ENCODE data around the gene FMN1.

Gene FMN1

DNA sequence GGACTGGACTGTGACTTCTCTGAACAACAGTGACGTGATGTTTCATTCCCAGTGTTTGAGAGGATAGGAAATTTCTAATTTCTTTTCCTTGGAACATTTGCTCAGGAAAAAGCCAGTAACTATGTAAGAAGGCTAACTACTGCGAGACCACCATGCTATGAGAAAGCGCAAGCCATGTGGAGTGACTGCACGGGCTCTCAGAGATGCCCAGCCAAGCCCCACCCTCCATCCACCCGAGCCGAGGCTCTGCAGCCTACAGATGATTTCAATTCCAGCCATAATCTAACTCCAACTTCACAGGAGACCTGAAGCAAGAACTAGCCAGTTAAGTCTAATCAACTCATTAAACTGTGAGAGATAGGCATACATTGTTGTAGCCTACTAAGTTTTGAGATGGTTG, 352.4 kb downstream of the FMN1 start:
- CTCF ChIA-PET: interaction anchor here (1.5 kb wide), 1 partner anchor 114 kb away, joined by 5 read pairs; no protein-coding TSS in a partner anchor
- no peak for TF ChIP-seq CTCF (conservative IDR thresholded peaks at IDR 0.05; ENCODE audit: low read depth)
- DNase-seq (ENCODE audit: low spot score): no peak
- POLR2A ChIA-PET (ENCODE audit: low non-redundant PET): no interaction called here
- no peak overlapping the region for H3K27ac ChIP-seq

- ChIA-PET CTCF (interaction anchor here (1.5 kb wide), 1 partner anchor 115 kb away, joined by 5 read pairs; no protein-coding TSS in a partner anchor), POLR2A (ENCODE audit: low non-redundant PET) (interaction anchor here (0.6 kb wide), 1 partner anchor 150 kb away, joined by 3 read pairs; no protein-coding TSS in a partner anchor)
- no peak overlapping the region for H3K27ac ChIP-seq
- TF ChIP-seq CTCF (conservative IDR thresholded peaks at IDR 0.05; ENCODE audit: low read depth): no peak
- DNase-seq (ENCODE audit: low spot score): no peak
These were observed 353.8 kb downstream of the FMN1 start for GRCh38 chr15:32840507-32841245.

GRCh38 chr15:32838820-32839219, 355.7 kb downstream of the FMN1 start:
- POLR2A ChIA-PET (ENCODE audit: low non-redundant PET): no interaction called here

DNA sequence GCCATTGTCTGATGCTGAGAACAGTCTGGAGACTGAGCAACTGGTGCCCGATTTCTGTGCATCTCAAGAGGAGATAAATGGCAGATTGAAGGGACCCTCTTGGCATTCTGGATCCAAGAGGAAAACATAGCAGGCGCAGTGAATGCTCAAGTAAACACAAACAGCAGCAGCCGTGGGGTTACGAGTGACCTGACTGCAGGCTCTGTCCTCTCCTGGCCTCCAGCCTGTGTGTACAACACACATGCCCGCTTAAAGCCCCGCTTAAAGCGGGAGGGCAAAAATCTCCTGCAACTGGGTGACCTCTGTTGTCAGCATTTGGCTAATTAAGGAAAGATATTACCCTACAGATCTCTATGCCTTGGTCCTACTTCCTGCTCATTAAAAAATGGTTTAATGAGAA, 356.2 kb downstream of the FMN1 start:
- DNase-seq (ENCODE audit: low spot score): no peak

More at GRCh38 chr15:32838820-32839219, 355.7 kb downstream of the FMN1 start:
- DNase-seq (ENCODE audit: low spot score): no peak
- no peak overlapping the region for H3K27ac ChIP-seq
- CTCF ChIA-PET: no interaction called here
- TF ChIP-seq CTCF (conservative IDR thresholded peaks at IDR 0.05; ENCODE audit: low read depth): no peak

DNA sequence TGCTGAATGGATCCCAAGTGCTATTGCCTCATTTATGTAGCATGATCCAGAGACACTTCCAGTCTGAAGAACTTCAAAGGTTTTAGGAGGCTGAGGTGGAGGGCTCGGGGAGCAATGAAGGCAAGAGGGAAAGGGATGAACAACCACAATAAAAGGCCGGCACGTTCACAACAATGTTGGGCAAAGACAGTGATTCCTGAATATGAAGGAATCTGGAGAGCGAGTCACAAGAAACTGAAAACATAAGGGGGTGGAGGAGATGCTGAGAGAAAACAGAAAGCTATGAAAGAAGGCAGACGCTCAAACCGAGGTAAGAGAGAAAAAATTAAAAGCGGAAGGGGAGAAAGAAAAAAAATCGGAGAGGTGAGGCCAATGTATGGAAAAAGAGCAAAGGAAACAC, 356.6 kb downstream of the FMN1 start:
- H3K27ac ChIP-seq: no peak overlapping the region
- TF ChIP-seq CTCF (conservative IDR thresholded peaks at IDR 0.05; ENCODE audit: low read depth): no peak
- ChIA-PET POLR2A (ENCODE audit: low non-redundant PET) (no interaction called here), CTCF (no interaction called here)
- DNase-seq (ENCODE audit: low spot score): no peak

More for the DNA sequence above, 356.2 kb downstream of the FMN1 start:
- ChIA-PET POLR2A (ENCODE audit: low non-redundant PET) (no interaction called here), CTCF (no interaction called here)
- no peak for TF ChIP-seq CTCF (conservative IDR thresholded peaks at IDR 0.05; ENCODE audit: low read depth)
- no peak overlapping the region for H3K27ac ChIP-seq

GRCh38 chr15:32834156-32834555, 360.4 kb downstream of the FMN1 start:
- ChIA-PET CTCF (interaction anchor here (0.6 to 3.5 kb wide), 3 partner anchors 10 to 86 kb away, joined by 3 to 17 read pairs (median 4); no protein-coding TSS in a partner anchor), POLR2A (ENCODE audit: low non-redundant PET) (no interaction called here)
- H3K27ac ChIP-seq: no peak overlapping the region
- no peak for TF ChIP-seq CTCF (conservative IDR thresholded peaks at IDR 0.05; ENCODE audit: low read depth)
- DNase-seq (ENCODE audit: low spot score): no peak
